Gastrocnemius medialis (tissue), 4 donors: Measurements from ENCODE around the gene NPIPA1. TPM values are rescaled to one million over a fixed set of nuclear protein-coding genes. Genes with fewer than 3 reads are reported as not detected.
A peak's percentile ranks its signal among the peaks of the same experiment; 100 is the strongest.
"Not testable (repeated sequence)": the region's sequence is repeated elsewhere in the genome, so short reads cannot be mapped to it uniquely, and the experiment has no call there.

Source experiments
- ATAC-seq, 2 donors: fragments of 150-250 bp; one replicate each; pipeline ENCODE4 v1.9.1; 2016
- DNase-seq, 2 donors: peaks; one replicate each; pipeline ENCODE4 v3.0.0-alpha.2; 2019
- H3K27ac ChIP-seq, 4 donors: fragments of 200-600 bp; sonication (generic); 1 replicate in 1 of 4; 2 replicates in 3 of 4; pipeline ENCODE4 v1.5.1; 2016 to 2018; ENCODE audit warnings: mild to moderate bottlenecking in 2 of 4, moderate library complexity in 1 of 4
- H3K27me3 ChIP-seq, 3 donors: fragments of 200-600 bp; sonication (generic) in 2 of 3; 1 replicate in 1 of 3; 2 replicates in 2 of 3; pipeline versions ENCODE4 v1.5.1 to v1.6.0; 2016 to 2019; ENCODE audit warnings: mild to moderate bottlenecking in 1 of 3, moderate library complexity in 1 of 3
- H3K36me3 ChIP-seq, 2 donors: fragments of 200-600 bp; sonication (generic) in 1 of 2; one replicate each; pipeline ENCODE4 v1.5.1; 2017 to 2018
- H3K4me1 ChIP-seq, 2 donors: fragments of 200-600 bp; sonication (generic) in 1 of 2; one replicate each; pipeline ENCODE4 v1.5.1; 2016 to 2017; ENCODE audit warnings: mild to moderate bottlenecking in 2 of 2
- H3K4me3 ChIP-seq, 4 donors: fragments of 200-600 bp; sonication (generic) in 3 of 4; 1 replicate in 1 of 4; 2 replicates in 3 of 4; pipeline ENCODE4 v1.5.1; 2016 to 2019; ENCODE audit warnings: mild to moderate bottlenecking in 2 of 4
- H3K9me3 ChIP-seq, 3 donors: fragments of 200-600 bp; sonication (generic) in 2 of 3; 1 replicate in 1 of 3; 2 replicates in 2 of 3; pipeline ENCODE4 v1.5.1; 2016 to 2019
- POLR2A ChIP-seq, 2 donors: fragments of 450-650 bp; IDR thresholded peaks; one replicate each; pipeline ENCODE4 v1.6.1; 2017; ENCODE audit warnings: antibody characterized with exemption in 2 of 2, mild to moderate bottlenecking in 2 of 2, moderate library complexity in 2 of 2
- in situ Hi-C, 4 donors: fragments of 200-750 bp; cut with MboI; loops; one replicate each; pipeline versions ENCODE4 v1.15.0 to v1.8.0; 2017; ENCODE audit warnings: low sequenced_read_pairs in 4 of 4
- intact Hi-C: fragments of 100-400 bp; cut with DNase I; formaldehyde crosslinking; loops from one replicate; pipeline ENCODE4 v1.15.1; 2023; ENCODE audit warnings: low total_unique reads
- total RNA-seq, 4 donors: library from RNA; depleted of rRNA; stranded (reverse); fragments of >200 nt; gene quantifications; one replicate each; pipeline versions ENCODE4 v1.1.0 to v1.2.3, GENCODE V29; 2016

The NPIPA1 gene
- total RNA-seq, 4 donors from 2014 or later = 19.6 to 53.1 (median 25.7) TPM

- H3K27me3 ChIP-seq, H3K36me3 ChIP-seq, H3K4me1 ChIP-seq, H3K9me3 ChIP-seq, in situ Hi-C loops, intact Hi-C loops, ATAC-seq: not testable (repeated sequence)
- Histone ChIP-seq H3K27ac (peak overlapping the region; percentile 81 to 90 (median 84)), H3K4me3 (peak overlapping the region; percentile 60 to 70 (median 63))
- DNase-seq = peak; percentile 53 to 88
- peak in 1 of 2 donors; percentile 7 for TF ChIP-seq POLR2A (IDR thresholded peaks at IDR 0.05)
These were observed 25.3 kb upstream of the NPIPA1 start for GRCh38 chr16:14911954-14912353.

- intact Hi-C loops, H3K9me3 ChIP-seq, in situ Hi-C loops, H3K4me3 ChIP-seq, DNase-seq, H3K27me3 ChIP-seq, H3K4me1 ChIP-seq, H3K36me3 ChIP-seq: not testable (repeated sequence)
- ATAC-seq = peak; percentile 49 to 56
- peak overlapping the region in 3 of 4 donors; percentile 43 to 65 (median 48) for H3K27ac ChIP-seq
These were observed 24.7 kb upstream of the NPIPA1 start for GRCh38 chr16:14912588-14912987.

- DNase-seq, H3K27me3 ChIP-seq, H3K4me3 ChIP-seq, H3K4me1 ChIP-seq, intact Hi-C loops, H3K9me3 ChIP-seq, in situ Hi-C loops, ATAC-seq, H3K36me3 ChIP-seq: not testable (repeated sequence)
- peak overlapping the region; percentile 58 to 82 (median 72) for H3K27ac ChIP-seq
These were observed 18.7 kb upstream of the NPIPA1 start for GRCh38 chr16:14918504-14918903.

GRCh38 chr16:14919837-14920600 lies 17.2 kb upstream of the NPIPA1 start:
- in situ Hi-C loops, intact Hi-C loops: not testable (repeated sequence)

GRCh38 chr16:14922285-14922684 lies 15.0 kb upstream of the NPIPA1 start:
- H3K27ac ChIP-seq, DNase-seq, H3K36me3 ChIP-seq, H3K4me1 ChIP-seq, H3K27me3 ChIP-seq, intact Hi-C loops, in situ Hi-C loops, ATAC-seq, H3K4me3 ChIP-seq, H3K9me3 ChIP-seq: not testable (repeated sequence)

More at GRCh38 chr16:14919837-14920600, 17.2 kb upstream of the NPIPA1 start:
- H3K4me1 ChIP-seq, H3K27me3 ChIP-seq, H3K9me3 ChIP-seq, H3K36me3 ChIP-seq, ATAC-seq, H3K4me3 ChIP-seq: not testable (repeated sequence)
- peak; percentile 23 to 69 for DNase-seq
- peak overlapping the region in 3 of 4 donors; percentile 52 to 67 (median 59) for H3K27ac ChIP-seq

- DNase-seq, in situ Hi-C loops: not testable (repeated sequence)
These were observed 14.3 kb upstream of the NPIPA1 start for GRCh38 chr16:14922968-14923367.

GRCh38 chr16:14923394-14924088 lies 13.7 kb upstream of the NPIPA1 start:
- H3K4me3 ChIP-seq, ATAC-seq, H3K27me3 ChIP-seq, H3K4me1 ChIP-seq, H3K36me3 ChIP-seq, H3K27ac ChIP-seq, H3K9me3 ChIP-seq, DNase-seq, in situ Hi-C loops, intact Hi-C loops: not testable (repeated sequence)

More at GRCh38 chr16:14922968-14923367, 14.3 kb upstream of the NPIPA1 start:
- ATAC-seq, H3K9me3 ChIP-seq, intact Hi-C loops, H3K4me3 ChIP-seq, H3K4me1 ChIP-seq, H3K27ac ChIP-seq, H3K27me3 ChIP-seq, H3K36me3 ChIP-seq: not testable (repeated sequence)

GRCh38 chr16:14924359-14924758 lies 12.9 kb upstream of the NPIPA1 start:
- ATAC-seq, in situ Hi-C loops, DNase-seq: not testable (repeated sequence)

GRCh38 chr16:14924982-14925381 lies 12.3 kb upstream of the NPIPA1 start:
- H3K27ac ChIP-seq, DNase-seq, H3K36me3 ChIP-seq, in situ Hi-C loops, H3K4me1 ChIP-seq, H3K27me3 ChIP-seq, H3K4me3 ChIP-seq, intact Hi-C loops, H3K9me3 ChIP-seq, ATAC-seq: not testable (repeated sequence)

More at GRCh38 chr16:14924359-14924758, 12.9 kb upstream of the NPIPA1 start:
- H3K9me3 ChIP-seq, intact Hi-C loops, H3K27ac ChIP-seq, H3K4me3 ChIP-seq, H3K4me1 ChIP-seq, H3K27me3 ChIP-seq, H3K36me3 ChIP-seq: not testable (repeated sequence)

GRCh38 chr16:14928064-14928714 lies 9.1 kb upstream of the NPIPA1 start:
- H3K4me1 ChIP-seq, H3K36me3 ChIP-seq, H3K4me3 ChIP-seq, intact Hi-C loops, in situ Hi-C loops, H3K27me3 ChIP-seq, H3K27ac ChIP-seq, H3K9me3 ChIP-seq: not testable (repeated sequence)
- DNase-seq = peak; percentile 4 to 14
- ATAC-seq = peak in 1 of 2 donors; percentile 42

- H3K9me3 ChIP-seq, H3K36me3 ChIP-seq, ATAC-seq, intact Hi-C loops, H3K27ac ChIP-seq, in situ Hi-C loops, H3K4me3 ChIP-seq, H3K27me3 ChIP-seq, DNase-seq, H3K4me1 ChIP-seq: not testable (repeated sequence)
These were observed 8.1 kb upstream of the NPIPA1 start for GRCh38 chr16:14929176-14929575.
